HepG2 (cell line): Measurements from ENCODE around the gene ZBTB7B. TPM values are rescaled to one million over a fixed set of nuclear protein-coding genes. Genes with fewer than 3 reads are reported as not detected.

ENCODE experiments used
- ARID5B ChIP-seq: IDR thresholded peaks from 2 replicates; pipeline ENCODE4 v1.4.0; 2020; ENCODE audit warnings: mild to moderate bottlenecking, missing genetic modification reagents
- MIXL1 ChIP-seq: IDR thresholded peaks from 2 replicates; pipeline ENCODE4 v1.6.1; 2016
- MTA1 ChIP-seq: sonication (generic); formaldehyde crosslinking; IDR thresholded peaks from 2 replicates; pipeline ENCODE4 v1.4.0; 2020; ENCODE audit warnings: missing genetic modification reagents, mild to moderate bottlenecking, borderline replicate concordance
- MTERF4 ChIP-seq: sonication (generic); formaldehyde crosslinking; IDR thresholded peaks from 2 replicates; pipeline ENCODE4 v1.8.0; 2023; ENCODE audit warnings: mild to moderate bottlenecking, missing genetic modification reagents
- NCOA1 ChIP-seq: sonication (generic); formaldehyde crosslinking; IDR thresholded peaks from 2 replicates; pipeline ENCODE4 v1.9.0; 2021; ENCODE audit warnings: missing genetic modification reagents
- NFKB2 ChIP-seq: sonication (generic); formaldehyde crosslinking; IDR thresholded peaks from 2 replicates; pipeline ENCODE4 v1.4.0; 2020; ENCODE audit warnings: missing genetic modification reagents, borderline replicate concordance
- PLRG1 ChIP-seq: fragments of 450-650 bp; conservative IDR thresholded peaks from 2 replicates; pipeline ENCODE4 v1.6.1; 2016
- ZMYM2 ChIP-seq: sonication (generic); formaldehyde crosslinking; IDR thresholded peaks from 2 replicates; pipeline ENCODE4 v1.8.0; 2022; ENCODE audit warnings: mild to moderate bottlenecking, missing genetic modification reagents
- ZNF138 ChIP-seq: sonication (generic); formaldehyde crosslinking; IDR thresholded peaks from 2 replicates; pipeline ENCODE4 v1.5.0; 2020; ENCODE audit warnings: mild to moderate bottlenecking, low read depth, missing genetic modification reagents
- ZNF547 ChIP-seq: sonication (generic); formaldehyde crosslinking; IDR thresholded peaks from 2 replicates; pipeline ENCODE4 v1.5.1; 2020; ENCODE audit warnings: mild to moderate bottlenecking, missing genetic modification reagents
- ZNF749 ChIP-seq: sonication (generic); formaldehyde crosslinking; IDR thresholded peaks from 2 replicates; pipeline ENCODE4 v1.8.0; 2022; ENCODE audit warnings: mild to moderate bottlenecking, missing genetic modification reagents, moderate library complexity, borderline replicate concordance
- ZNF792 ChIP-seq: IDR thresholded peaks from 2 replicates; pipeline ENCODE4 v1.6.1; 2016
- polyA plus RNA-seq, 8 experiments: library from polyadenylated mRNA; depleted of rRNA in 3 of 8; stranded (reverse) in 7 of 8; unstranded in 1 of 8; fragments of >200 nt; fragmentation: Illumina TruSeq in 4 of 8; extraction: Trizol in 4 of 8; gene quantifications; 2 replicates each; pipeline versions ENCODE4 v1.2.1 to v1.2.3, GENCODE V29; 2011 to 2016; ENCODE audit warnings: low read depth in 4 of 8, missing spikeins in 1 of 8, mixed read lengths in 1 of 8; ENCODE audit not compliant: insufficient read depth in 1 of 8
- total RNA-seq, 5 experiments: library from RNA; depleted of rRNA; stranded (reverse); fragments of >200 nt; fragmentation: Illumina TruSeq; extraction: Trizol; gene quantifications; 2 replicates each; pipeline ENCODE4 v1.2.3, GENCODE V29; 2016; ENCODE audit warnings: low read depth in 1 of 5
- TF ChIP-seq, protein P1 (sequence below): sonication (generic); formaldehyde crosslinking; IDR thresholded peaks from 2 replicates; pipeline ENCODE4 v1.4.0; 2020; ENCODE audit warnings: mild to moderate bottlenecking, missing genetic modification reagents
- TF ChIP-seq, protein P2 (sequence below): sonication (generic); formaldehyde crosslinking; IDR thresholded peaks from 2 replicates; pipeline ENCODE4 v1.8.1; 2023; ENCODE audit warnings: mild to moderate bottlenecking, moderate library complexity, missing genetic modification reagents

ZBTB7B gene
- total and polyA plus RNA-seq, 2 of the 13 experiments (the other 11 are each of a cell fraction or from before 2014, with no cell fraction given) = 15.5 to 17.5 TPM

DNA sequence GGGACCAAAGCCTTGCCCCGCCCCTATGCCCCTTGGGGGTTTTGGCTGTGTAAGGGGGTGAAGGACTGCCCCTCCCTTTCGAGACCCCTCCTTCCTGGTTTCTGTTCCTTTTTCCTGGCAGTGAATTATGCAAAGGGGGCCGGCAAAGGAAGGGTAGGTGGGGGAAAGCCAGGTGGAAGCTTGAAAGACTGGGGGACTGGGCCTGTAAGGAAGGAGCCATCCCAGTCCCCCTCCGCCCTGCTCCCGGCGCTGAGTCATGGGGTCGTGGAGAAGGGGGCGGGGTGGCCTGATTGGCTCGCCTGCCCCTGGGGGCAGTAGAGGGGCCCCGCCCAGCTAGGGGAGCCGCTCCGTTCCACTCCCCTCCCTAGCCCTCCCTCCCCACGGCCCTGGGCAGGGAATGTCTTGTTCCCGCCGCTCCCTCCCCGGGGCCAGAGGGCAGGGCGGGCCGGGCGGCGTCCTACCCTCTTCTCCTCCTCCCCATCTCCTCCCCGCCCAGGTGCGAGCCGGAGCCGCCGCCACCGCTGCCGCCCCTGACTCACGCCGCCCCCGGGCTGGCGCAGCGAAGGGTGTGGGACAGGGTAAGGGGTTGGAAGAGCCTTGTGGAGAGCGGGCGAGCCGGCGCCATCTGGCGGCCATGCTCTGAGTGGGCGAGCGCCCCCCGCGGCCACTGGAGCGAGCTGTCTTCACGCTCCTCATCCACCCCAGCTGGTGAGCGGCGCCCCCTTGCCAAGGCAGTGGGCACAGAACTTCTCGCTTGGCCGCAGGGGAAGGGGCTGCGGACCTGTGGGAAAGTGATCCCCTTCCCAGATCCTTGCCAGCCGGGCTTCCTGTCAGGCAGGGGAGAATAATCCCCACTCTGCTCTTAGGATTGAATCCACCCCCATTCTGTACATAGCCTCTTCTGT lies 14.7 kb downstream of the ZBTB7B start (continued):
- TF ChIP-seq, protein P1, sequence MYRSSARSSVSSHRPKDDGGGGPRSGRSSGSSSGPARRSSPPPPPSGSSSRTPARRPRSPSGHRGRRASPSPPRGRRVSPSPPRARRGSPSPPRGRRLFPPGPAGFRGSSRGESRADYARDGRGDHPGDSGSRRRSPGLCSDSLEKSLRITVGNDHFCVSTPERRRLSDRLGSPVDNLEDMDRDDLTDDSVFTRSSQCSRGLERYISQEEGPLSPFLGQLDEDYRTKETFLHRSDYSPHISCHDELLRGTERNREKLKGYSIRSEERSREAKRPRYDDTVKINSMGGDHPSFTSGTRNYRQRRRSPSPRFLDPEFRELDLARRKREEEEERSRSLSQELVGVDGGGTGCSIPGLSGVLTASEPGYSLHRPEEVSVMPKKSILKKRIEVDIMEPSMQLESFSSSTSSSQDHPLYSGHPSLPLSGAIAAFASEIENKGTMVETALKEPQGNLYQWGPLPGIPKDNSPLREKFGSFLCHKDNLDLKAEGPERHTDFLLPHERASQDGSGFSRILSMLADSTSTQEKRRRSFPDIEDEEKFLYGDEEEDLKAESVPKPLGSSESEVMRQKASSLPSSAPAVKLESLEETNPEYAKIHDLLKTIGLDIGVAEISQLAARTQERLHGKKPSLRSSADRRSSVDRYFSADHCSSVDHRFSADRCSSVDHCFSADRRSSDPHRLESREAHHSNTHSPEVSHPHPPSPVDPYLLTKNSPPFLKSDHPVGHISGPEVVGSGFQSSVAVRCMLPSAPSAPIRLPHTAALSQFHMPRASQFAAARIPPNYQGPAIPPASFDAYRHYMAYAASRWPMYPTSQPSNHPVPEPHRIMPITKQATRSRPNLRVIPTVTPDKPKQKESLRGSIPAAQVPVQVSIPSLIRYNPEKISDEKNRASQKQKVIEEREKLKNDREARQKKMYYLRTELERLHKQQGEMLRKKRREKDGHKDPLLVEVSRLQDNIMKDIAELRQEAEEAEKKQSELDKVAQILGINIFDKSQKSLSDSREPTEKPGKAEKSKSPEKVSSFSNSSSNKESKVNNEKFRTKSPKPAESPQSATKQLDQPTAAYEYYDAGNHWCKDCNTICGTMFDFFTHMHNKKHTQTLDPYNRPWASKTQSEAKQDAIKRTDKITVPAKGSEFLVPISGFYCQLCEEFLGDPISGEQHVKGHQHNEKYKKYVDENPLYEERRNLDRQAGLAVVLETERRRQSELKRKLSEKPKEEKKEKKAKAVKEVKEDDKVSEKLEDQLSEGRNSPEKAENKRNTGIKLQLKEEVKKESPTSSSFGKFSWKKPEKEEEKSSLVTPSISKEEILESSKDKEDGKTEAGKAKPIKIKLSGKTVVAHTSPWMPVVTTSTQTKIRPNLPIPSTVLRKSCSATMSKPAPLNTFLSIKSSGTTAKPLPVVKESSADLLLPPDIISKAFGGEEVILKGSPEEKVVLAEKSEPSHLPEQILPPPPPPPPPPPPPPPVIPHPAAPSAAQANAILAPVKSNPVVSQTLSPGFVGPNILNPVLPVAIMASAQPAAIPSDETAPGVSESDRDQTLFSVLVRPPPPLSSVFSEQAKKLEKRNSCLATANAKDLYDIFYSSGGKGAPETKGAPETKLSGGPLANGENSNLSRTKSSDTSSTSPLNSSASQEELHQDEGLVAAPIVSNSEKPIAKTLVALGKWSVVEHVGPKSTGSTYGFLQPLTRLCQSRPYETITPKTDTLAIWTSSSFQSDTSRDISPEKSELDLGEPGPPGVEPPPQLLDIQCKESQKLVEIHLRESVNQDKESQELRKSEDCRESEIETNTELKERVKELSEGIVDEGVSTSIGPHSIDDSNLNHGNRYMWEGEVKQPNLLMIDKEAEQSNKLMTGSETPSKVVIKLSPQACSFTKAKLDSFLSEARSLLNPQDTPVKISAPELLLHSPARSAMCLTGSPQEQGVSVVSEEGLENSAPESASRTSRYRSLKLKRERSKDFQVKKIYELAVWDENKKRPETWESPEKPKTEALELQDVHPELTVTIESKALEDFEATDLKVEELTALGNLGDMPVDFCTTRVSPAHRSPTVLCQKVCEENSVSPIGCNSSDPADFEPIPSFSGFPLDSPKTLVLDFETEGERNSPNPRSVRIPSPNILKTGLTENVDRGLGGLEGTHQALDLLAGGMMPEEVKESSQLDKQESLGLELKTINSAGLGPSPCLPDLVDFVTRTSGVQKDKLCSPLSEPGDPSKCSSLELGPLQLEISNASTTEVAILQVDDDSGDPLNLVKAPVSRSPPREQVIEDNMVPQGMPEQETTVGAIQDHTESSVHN (CRISPR knock-in tag) = peak; percentile 44; the same call in 1 of the 2 replicates
- TF ChIP-seq ZNF138 (CRISPR knock-in tag) (no peak), MIXL1 (peak; percentile 71; the same call in 1 of the 2 replicates), NCOA1 (CRISPR knock-in tag) (no peak), ZNF792 (CRISPR knock-in tag) (peak; percentile 60; the same call in 1 of the 2 replicates), ZNF749 (CRISPR knock-in tag) (no peak), ZNF547 (CRISPR knock-in tag) (peak; percentile 87; the same call in 1 of the 2 replicates), MTA1 (CRISPR knock-in tag) (peak; percentile 96; the same call in 1 of the 2 replicates), ARID5B (peak; percentile 74), PLRG1 (no peak), NFKB2 (CRISPR knock-in tag) (peak; percentile 85; the same call in 1 of the 2 replicates), MTERF4 (CRISPR knock-in tag) (peak; percentile 60; the same call in 1 of the 2 replicates), ZMYM2 (CRISPR knock-in tag) (no peak; the same call in 1 of the 2 replicates)
- TF ChIP-seq, protein P2, sequence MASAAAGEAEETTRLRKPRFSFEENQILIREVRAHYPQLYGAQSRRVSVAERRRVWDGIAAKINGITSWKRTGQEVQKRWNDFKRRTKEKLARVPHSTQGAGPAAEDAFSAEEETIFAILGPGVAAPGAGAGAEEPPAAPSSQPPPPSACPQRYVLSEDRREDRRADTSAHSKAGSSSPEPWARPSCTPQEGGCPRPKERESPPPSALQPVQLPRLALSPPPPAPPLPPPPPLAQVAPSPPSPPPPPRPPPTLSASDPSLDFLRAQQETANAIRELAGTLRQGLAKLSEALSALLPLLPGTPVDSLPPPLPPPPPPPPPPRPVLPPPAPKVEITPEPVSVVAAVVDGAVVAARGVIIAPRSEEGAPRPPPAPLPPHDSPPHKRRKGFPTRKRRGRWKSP (CRISPR knock-in tag) = peak; percentile 85
